ENCODE measurements around the gene RAP1GAP2.
"Not testable (repeated sequence)": the region's sequence is repeated elsewhere in the genome, so short reads cannot be mapped to it uniquely, and the experiment has no call there.

RAP1GAP2 gene

DNA sequence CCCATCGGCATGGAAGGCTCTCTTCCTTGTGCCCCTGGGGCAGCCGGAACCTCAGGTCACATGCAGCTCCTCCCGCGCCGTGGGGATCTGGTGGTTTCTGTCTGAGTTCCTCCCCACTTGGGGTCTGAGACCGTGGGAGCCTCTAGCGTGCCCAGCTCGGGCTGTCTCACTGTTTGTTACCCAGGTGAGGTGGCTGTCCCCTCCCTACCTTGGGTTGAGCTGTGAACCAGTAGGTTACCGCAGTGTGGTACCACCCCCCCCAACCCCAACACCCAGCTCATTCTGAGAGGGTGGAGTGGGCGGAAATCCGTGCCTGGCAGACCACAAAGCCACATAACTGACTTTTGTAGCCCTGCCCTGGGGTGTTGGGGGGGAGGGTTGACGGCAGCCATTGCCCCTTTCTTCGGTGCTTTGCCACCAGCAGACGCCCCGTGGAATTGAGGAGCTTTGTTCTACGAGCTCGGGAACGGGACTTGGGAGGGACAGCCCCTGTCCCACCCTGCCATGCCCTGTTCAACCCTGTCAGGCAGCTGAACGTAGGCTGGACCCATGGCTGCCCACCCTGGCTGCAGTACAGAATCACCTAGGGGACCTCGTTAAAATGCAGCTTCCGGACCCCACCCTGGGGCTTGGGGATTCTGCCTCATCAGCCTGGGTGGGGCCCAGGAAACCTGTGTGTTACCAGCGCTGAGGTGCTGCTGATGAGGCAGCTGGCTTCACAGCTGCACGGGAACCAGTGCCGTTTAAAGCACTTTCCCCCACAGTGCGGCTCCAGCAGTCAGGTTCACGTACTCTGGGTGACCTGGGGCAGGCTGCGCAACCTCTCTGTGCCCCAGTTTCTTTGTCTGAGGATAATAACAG is 18.5 kb downstream of the RAP1GAP2 start:
- no peak overlapping the region for H3K4me3 ChIP-seq (ENCODE audit: low read depth, low read length)
- TF ChIP-seq, protein P1, sequence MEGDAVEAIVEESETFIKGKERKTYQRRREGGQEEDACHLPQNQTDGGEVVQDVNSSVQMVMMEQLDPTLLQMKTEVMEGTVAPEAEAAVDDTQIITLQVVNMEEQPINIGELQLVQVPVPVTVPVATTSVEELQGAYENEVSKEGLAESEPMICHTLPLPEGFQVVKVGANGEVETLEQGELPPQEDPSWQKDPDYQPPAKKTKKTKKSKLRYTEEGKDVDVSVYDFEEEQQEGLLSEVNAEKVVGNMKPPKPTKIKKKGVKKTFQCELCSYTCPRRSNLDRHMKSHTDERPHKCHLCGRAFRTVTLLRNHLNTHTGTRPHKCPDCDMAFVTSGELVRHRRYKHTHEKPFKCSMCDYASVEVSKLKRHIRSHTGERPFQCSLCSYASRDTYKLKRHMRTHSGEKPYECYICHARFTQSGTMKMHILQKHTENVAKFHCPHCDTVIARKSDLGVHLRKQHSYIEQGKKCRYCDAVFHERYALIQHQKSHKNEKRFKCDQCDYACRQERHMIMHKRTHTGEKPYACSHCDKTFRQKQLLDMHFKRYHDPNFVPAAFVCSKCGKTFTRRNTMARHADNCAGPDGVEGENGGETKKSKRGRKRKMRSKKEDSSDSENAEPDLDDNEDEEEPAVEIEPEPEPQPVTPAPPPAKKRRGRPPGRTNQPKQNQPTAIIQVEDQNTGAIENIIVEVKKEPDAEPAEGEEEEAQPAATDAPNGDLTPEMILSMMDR (conservative IDR thresholded peaks at IDR 0.05; ENCODE audit: low read depth, low read length) = no peak
- no peak for DNase-seq (ENCODE audit: low read depth)

DNA sequence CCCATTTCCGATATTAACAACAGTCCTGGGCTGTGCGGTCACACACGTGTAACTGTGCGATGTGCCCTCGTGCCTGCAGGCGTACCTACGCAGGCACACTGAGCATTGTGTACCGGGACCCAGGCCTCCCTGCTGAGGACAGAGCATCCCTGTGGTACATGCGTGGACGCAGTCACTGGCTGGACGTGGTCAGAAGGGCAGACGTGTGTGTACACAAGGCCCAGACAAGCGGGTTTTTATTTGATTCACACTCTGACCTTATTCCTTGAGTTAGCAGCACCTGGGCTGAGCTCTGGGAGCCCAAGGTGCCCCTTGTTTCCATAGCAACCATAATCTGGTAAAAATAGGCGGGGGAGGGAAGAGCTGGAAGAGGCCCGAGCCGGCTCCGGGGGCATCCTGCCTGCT is 19.5 kb downstream of the RAP1GAP2 start:
- H3K4me3 ChIP-seq (ENCODE audit: low read depth, low read length) = no peak overlapping the region
- TF ChIP-seq, protein P1 (conservative IDR thresholded peaks at IDR 0.05; ENCODE audit: low read depth, low read length) = no peak
- no peak for DNase-seq (ENCODE audit: low read depth)

DNA sequence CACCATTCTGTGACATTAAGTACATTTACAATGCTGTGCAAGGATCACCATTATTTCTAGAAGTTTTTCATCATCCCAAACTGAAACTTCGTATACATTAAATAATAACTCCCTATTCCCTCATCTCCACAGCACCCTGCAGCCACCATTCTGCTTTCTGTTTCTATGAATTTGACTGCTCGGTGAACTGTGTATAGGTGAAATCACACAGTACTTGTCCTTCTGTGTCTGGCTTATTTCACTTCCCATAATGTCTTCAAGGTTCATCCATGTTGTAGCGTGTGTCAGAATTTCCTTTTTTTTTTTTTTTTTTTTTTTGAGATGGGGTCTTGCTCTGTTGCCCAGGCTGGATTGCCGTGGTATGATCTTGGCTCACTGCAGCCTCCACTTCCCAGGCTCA is 20.4 kb downstream of the RAP1GAP2 start:
- no peak for DNase-seq (ENCODE audit: low read depth)
- TF ChIP-seq, protein P1 (conservative IDR thresholded peaks at IDR 0.05; ENCODE audit: low read depth, low read length) = no peak
- no peak overlapping the region for H3K4me3 ChIP-seq (ENCODE audit: low read depth, low read length)

DNA sequence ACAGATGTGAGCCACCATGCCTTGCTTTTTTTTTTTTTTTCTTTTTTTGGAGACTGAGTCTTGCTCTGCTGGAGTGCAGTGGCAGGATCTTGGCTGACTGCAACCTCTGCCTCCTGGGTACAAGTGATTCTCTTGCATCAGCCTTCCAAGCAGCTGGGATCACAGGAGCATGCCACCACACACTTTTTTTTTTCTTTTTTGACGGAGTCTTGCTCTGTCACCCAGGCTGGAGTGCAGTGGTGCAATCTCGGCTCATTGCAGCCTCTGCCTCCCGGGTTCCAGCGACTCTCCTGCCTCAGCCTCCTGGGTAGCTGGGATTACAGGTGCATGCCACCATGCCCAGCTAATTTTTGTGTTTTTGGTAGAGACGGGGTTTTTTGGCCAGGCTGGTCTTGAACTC is 23.1 kb downstream of the RAP1GAP2 start:
- not testable (repeated sequence) for DNase-seq (ENCODE audit: low read depth); H3K4me3 ChIP-seq (ENCODE audit: low read depth, low read length)

DNA sequence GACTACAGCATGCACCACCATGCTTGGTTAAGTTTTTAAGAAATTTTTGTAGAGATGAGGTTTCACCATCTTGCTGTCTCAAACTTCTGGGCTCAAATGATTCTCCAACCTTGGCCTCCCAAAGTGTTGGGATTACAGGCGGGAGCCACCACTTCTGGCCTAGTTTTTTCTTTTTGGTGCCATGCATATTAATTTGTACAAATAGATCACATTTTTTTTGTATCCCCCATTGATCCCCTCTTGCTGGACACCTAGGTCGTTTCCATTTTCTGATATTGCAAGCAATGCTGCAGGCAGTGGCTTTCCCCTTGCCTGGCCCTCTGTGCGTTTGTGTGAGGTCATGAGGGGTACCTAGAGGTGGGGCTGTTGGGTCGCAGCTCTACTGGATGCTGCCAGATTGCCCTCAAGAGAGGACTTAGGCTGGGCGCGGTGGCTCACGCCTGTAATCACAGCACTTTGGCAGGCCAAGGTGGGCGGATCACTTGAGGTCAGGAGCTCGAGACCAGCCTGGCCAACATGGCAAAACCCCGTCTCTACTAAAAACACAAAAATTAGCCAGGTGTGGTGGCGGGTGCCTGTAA is 23.8 kb downstream of the RAP1GAP2 start:
- no peak overlapping the region for H3K4me3 ChIP-seq (ENCODE audit: low read depth, low read length)
- no peak for DNase-seq (ENCODE audit: low read depth)
- TF ChIP-seq, protein P1 (conservative IDR thresholded peaks at IDR 0.05; ENCODE audit: low read depth, low read length) = no peak

DNA sequence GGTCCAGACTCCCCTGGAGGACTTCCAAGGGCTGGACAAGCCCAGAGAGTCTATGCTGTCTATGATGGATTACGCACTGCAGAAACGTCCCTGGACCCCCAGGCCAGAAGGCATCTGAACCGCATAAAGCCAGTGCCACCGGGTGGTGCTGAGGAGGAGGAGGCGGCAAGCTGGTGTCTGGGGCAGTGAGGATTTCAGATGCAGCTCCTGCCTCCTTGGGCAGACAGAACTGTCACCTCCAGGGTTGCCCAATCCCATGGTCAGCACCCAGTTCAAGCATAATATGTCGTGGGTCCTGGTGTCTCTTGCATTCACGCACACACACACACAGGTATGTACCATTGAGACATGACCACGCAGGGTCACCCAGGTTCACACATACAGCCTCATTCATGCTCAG is 25.6 kb downstream of the RAP1GAP2 start:
- no peak for DNase-seq (ENCODE audit: low read depth)
- H3K4me3 ChIP-seq (ENCODE audit: low read depth, low read length) = no peak overlapping the region
- TF ChIP-seq, protein P1 (conservative IDR thresholded peaks at IDR 0.05; ENCODE audit: low read depth, low read length) = no peak

DNA sequence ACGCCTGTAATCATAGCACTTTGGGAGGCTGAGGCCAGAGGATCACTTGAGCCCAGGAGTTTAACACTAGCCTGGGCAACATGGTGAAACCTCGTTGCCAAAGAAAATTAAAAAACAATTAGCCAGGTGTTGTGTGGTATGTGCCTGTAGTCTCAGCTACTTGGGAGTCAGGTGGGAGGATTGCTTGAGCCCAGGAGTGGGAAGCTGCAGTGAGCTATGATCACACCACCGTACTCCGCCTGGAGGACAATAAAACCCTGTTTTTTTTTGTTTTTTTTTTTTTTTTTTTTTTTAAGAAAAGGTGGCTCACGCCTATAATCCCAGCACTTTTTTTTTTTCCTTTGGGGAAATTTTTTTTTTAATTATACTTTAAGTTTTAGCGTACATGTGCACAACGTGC is 26.1 kb downstream of the RAP1GAP2 start:
- no peak overlapping the region for H3K4me3 ChIP-seq (ENCODE audit: low read depth, low read length)
- no peak for DNase-seq (ENCODE audit: low read depth)
- TF ChIP-seq, protein P1 (conservative IDR thresholded peaks at IDR 0.05; ENCODE audit: low read depth, low read length) = no peak

Measured in choroid plexus epithelial cell (primary cell).